NCI-H1105 (cell line): ENCODE data around the gene HOXB8.

Experiments
- DNase-seq: peaks from one replicate; lab custom pipeline; 2025; lab: John Stamatoyannopoulos, UW

Gene HOXB8

GRCh38 chr17:48624544-48625494, 9.7 kb upstream of the HOXB8 start:
- DNase-seq = peak; percentile 4

DNA sequence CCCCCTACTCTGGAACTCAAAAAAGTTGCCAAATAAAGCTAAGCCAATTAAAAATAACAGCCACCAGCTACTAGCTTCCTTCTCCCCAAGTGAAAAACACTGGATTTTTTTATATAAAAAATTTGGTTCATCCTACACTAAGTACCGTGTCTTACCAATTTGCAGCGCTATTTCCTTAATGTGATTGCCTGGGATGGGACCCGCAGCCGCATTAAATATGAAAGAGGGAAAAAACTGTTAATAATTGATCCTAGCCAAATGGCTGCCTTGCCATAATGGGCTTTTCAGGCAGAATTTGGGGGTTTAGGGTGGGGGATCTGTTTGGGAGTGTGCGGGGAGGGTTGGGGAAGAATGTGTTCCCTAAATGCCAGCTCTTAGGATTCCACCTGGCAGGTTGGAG, 9.0 kb upstream of the HOXB8 start:
- no peak for DNase-seq

- no peak for DNase-seq
Observed at GRCh38 chr17:48623583-48623982, 8.5 kb upstream of the HOXB8 start.

DNA sequence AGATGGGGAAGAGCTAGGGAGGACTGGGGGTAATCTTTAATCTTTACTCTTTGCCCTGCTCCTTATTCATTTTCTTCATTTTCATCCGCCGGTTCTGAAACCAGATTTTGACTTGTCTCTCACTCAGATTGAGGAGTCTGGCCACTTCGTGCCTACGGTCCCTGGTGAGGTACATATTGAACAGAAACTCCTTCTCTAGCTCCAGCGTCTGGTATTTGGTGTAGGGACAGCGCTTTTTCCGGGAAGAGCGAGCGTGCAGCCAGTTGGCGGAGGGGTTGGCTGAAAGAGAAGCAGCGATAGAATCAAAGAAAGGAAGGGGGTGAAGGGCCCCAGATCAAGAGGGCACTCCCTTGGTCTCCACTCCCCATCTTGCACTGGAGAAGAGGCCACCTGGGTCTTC, 7.8 kb upstream of the HOXB8 start:
- DNase-seq = no peak

GRCh38 chr17:48621410-48622392, 6.6 kb upstream of the HOXB8 start:
- no peak for DNase-seq

DNA sequence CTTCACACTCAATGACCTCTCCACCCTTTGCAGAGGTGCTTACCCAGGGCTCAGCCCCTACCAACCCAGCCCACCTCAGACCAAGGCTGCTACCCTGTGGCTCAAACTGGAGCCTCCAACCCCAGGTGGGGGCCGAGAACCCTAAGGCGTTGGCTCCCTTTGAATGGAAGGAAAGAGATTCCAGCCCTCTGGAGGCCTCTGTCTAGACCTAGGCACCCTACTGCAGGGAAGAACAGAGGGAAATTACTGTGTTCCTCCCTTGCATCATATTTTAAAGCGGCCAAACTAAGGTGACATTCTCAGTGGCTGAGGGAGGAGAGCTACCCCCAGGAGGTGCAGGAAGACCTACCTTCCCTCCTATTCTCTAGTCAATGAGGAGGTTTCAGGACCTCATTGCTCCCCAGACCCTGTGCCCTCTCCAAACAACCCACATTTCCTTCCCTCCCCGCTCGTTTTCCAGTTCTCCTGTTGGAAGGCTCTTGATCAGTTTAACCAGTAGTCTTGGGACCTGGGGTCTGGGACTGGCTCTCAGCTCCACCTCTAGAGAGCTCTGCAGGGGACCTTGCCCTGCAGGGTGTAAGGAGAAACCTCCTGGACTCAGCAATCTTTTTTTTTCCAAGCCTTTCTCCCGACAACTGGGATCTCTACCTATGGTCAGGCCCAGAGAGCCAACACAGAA, 5.5 kb upstream of the HOXB8 start:
- DNase-seq = no peak

DNA sequence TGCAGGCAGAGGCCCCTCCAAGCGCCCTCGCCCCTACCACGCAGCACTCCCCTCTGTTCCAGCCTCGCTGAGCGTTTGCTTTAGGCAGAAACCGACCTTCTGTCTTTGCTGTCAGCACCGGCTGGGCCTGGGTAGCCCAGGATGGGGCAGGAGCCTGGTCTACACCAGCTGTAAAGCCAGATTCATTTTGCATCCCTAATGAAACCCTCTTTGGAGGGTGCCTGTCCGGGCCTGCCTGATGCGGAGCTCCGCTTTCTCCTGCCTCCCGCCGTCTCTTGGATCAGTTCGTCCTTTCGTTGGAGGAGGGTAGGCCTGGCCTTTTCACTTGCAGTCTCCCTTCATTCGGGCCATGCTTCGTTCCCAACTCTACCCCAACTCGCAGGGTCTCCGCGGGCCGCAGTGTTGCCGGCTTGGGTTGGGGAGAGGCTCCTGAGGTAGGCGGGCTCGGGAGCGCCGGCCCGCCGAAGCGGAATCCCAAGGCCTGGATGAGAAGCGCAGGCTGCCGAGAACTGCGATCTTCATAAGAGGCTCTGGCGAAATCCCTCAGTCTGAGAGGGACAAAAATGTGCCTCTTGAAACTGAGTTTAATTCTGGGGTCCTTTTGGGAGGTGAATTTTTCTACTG, 4.8 kb upstream of the HOXB8 start:
- DNase-seq = no peak

DNA sequence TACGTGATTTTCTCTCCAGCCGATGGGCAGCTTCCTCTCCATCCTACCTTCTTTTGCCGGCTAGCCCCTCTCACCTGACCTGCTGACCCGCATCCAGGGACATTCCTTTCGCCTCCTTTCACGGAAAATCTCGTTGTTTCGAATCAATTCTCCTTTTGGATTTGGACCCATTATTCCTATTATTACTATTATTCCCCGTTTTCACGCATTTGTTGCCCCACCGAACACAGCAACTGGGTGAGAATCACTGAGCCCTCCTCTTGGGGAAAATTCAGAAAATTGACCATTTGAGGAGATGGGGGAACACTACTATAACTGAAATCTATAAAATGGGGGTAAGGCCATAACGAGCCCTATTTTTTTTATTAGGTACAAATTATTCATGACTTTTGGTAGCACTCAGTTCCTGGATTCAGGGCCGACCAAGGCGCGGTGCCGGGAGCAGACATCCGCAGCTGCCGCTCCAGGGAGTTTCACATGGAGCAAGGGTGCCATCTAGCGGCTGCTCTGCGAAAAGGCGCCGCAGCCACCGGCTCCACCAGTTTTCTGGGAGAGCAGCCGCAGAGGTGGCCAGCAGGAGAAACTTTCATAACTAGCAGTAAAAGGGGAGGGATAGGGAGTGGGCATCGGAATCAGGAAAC, 3.3 kb upstream of the HOXB8 start:
- peak; percentile 63 for DNase-seq

GRCh38 chr17:48617471-48618255, 2.6 kb upstream of the HOXB8 start:
- DNase-seq = no peak

DNA sequence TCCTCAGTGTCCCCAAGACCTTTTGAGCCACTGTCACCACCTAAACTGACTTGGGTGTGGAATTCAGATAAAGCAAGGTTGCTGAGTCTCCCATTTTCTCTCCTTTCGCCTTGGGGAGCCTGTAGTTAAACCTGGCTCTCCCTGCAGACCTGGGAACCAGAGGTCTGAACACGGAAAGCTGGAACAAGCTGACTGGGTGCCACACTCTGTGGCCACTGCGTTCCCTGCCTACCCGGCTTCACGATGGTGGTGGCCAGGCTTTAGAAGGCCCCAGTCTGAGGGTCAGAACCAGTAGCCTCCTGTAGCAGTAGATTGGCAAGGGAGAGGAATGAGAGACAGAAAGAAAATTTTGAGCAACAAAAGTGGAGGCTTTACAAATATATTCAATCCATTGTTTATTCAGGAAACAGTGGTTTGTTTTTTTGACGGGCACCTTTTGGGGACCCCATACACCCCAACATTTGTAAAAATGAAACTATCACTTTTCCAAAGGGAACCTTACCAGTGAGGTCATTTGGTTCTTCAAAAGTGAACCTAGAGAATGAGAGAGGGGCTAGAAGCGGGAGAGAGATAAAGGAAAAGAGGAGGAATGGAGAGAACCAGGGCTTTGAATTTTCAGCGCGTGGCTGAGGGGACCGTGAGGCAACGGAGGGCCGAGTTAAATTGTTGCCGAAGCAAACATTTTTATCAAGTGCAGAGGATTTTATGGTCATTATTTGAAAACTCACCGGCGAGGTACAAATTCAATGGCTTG, 1.8 kb upstream of the HOXB8 start:
- DNase-seq = no peak

DNA sequence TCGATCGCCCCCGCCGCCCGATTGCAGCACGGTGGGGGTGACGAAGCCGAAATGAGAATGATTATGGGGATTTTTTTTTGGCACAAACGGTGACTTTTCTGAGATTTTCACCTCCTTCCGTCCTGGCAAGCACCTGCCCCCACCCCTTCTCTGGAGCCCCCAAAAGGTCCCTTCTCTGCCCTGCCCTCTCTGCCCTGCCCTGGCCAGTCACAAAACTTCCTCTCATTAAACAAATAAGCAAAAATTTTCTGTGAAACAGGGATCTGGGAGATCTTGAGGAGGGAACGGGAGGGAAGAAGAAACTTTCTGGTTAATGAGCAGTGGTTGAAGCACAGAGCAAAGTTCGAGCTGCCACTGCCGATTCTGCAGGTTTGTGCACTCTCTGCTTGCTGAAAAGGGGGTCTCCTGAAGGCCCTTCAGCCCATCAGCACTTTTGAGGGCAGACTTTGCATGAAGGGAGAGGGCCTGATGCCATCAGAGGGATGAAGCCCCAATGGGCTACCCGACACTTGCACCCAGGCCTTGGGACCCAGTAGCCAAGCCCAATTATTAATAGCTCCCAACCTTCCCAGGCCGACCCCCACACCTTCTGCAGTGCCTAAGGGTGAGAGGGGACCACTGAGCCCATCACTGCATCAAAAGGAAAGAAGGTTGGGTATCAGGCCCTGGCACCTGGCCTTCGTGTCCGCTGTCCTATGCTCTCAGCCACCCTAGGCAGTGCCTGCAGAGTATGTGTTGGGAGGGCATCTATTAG, 1.0 kb upstream of the HOXB8 start:
- DNase-seq = no peak

DNA sequence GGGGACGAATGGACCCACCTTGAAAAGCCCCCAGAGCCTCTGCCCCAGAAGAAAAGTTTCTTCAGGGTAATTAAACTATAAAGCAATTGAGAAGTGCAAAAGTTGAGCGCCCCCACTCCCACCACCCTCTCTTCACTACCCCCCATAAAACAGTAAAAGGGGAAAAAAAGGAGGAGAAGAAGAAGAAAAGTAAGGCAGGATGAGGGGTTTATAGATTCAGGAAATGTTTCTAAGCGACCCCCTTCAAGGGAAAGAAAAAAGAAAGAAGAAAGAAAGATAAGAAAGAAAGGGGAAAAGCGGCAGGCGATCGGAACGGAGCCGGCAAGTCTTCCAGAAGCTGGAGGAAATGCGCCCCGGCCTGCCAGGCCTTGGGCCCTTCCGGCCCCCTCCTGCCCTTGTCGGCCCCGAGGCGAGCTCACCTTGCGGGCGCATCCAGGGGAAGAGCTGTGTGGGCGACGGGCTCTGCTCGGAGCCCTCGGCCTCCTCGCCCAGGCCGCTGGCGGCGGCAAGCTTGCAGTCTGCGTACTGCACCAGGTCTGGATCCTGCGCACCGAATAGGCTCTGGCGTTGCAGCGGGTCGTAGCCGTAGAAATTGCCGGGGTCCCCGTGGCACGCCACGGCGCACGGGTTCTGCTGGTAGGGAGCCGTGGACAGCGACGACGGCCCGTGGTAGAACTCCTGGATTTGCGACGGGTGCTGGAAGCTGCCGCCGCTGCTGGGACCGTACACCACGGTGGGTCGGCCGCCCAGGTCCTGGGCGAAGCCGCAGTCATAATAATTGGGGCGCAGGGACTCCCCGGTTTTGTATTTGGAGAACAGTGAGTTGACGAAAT, 1.0 kb downstream of the HOXB8 start:
- DNase-seq = peak; percentile 21

DNA sequence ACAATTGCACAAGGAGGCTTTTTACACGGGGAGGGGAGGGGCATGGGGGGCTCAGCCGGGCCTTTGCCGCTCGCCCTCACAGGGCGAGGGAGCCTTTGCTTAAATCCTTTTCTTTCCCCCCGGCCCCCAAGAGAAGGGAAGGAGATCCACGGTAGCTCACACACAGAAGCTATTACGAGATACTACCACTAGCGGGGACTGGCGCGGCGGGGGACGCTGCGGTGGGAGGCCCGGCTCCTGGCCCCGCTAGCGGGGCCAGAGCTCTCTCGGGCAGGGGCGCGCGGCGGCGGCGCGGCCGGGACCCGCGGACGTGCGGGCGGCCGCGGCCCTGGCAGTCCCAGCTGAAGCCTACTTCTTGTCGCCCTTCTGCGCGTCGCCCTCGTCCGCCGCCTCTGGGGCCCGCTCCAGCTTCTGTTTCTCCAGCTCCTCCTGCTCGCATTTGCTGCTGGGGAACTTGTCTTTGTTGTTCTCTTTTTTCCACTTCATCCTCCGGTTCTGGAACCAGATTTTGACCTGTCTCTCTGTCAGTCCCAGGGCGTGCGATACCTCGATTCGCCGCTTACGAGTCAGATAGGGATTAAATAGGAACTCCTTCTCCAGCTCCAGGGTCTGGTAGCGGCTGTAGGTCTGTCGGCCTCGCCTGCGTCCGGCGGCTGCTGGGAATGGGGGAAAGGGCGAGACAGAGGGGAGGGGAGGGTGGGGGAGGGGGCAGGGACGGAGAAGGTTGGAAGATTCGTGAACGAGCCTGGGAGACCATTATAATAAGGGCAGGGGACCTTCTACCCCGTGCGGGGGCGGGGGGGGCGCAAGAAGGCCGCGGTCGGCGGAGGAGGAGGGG, 2.0 kb downstream of the HOXB8 start:
- DNase-seq = no peak

DNA sequence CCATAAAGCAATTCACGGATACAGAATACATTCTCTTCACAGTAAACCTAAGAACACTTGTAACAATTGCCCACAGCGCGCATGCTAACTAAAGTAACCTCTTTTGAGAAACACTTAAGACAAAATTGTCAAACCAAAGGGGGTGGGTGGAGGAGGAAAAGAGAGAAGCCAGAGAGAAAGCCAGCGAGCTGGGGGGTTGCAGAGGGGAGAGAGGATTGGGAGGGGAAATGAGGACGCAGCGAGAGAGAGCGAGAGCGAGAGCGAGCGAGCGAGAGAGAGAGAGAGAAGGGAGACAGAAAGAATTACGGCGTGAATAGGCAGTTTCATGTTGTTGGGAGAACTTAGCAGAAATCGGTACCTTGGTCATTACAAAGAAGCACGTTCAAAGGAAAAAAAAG, 2.6 kb downstream of the HOXB8 start:
- no peak for DNase-seq

DNA sequence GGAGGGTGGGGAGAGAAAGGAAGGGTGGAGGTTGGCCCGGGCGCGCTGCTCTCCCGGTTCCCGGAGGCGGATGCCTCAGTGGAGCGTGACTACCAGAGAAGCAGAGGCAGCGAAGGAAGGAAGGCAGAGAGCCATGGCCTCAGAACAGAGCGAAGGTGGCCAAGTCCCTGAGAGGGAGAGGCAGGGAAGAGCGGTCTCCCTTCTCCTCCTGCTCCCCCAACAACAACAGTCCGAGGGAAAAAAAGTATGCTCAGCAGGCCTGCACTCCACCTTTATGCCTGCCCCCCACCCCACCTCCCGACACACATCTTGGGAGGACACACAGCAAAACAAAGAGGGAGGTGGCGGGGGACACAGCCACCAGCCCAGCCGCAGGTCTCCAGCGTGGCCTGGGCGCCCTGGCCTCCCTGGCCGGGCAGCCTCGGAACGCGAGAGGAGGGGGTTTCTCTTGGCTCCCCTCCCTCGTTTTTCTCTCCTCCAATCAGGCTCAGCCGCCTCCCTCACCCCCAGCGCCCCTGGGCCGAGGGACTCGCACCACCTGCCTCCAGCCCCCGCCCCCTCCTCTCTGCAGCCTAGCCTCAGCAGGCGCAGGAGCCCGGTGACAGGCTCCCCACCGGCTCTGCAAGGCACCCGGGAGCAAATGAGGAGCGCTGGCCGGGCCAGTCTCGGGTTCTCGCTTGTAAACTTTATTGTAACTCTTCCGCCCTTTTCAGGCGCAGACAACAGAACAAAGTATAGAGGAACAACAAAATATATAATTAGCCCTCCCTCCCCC, 3.2 kb downstream of the HOXB8 start:
- DNase-seq = peak; percentile 61

- no peak for DNase-seq
Observed at GRCh38 chr17:48611213-48611612, 3.9 kb downstream of the HOXB8 start.
